GM18909 (cell line): Measurements from ENCODE around the gene LIFR.
"Not testable (repeated sequence)": the region's sequence is repeated elsewhere in the genome, so short reads cannot be mapped to it uniquely, and the experiment has no call there.

ENCODE experiments used
- ATAC-seq: cut with Tn5 transposase; IDR thresholded peaks from one replicate; pipeline ENCODE4 v1.9.1; 2021; ENCODE audit warnings: mild to moderate bottlenecking; ENCODE audit not compliant: unreplicated experiment, poor library complexity

The LIFR gene, protein sequence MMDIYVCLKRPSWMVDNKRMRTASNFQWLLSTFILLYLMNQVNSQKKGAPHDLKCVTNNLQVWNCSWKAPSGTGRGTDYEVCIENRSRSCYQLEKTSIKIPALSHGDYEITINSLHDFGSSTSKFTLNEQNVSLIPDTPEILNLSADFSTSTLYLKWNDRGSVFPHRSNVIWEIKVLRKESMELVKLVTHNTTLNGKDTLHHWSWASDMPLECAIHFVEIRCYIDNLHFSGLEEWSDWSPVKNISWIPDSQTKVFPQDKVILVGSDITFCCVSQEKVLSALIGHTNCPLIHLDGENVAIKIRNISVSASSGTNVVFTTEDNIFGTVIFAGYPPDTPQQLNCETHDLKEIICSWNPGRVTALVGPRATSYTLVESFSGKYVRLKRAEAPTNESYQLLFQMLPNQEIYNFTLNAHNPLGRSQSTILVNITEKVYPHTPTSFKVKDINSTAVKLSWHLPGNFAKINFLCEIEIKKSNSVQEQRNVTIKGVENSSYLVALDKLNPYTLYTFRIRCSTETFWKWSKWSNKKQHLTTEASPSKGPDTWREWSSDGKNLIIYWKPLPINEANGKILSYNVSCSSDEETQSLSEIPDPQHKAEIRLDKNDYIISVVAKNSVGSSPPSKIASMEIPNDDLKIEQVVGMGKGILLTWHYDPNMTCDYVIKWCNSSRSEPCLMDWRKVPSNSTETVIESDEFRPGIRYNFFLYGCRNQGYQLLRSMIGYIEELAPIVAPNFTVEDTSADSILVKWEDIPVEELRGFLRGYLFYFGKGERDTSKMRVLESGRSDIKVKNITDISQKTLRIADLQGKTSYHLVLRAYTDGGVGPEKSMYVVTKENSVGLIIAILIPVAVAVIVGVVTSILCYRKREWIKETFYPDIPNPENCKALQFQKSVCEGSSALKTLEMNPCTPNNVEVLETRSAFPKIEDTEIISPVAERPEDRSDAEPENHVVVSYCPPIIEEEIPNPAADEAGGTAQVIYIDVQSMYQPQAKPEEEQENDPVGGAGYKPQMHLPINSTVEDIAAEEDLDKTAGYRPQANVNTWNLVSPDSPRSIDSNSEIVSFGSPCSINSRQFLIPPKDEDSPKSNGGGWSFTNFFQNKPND

GRCh38 chr5:38556599-38557307 lies at the start of gene LIFR:
Gene LIFR (minus strand): TSS chr5:38556646. CDS start chr5:38530647, 25,999 bp downstream.
- peak; percentile 63 for ATAC-seq

DNA sequence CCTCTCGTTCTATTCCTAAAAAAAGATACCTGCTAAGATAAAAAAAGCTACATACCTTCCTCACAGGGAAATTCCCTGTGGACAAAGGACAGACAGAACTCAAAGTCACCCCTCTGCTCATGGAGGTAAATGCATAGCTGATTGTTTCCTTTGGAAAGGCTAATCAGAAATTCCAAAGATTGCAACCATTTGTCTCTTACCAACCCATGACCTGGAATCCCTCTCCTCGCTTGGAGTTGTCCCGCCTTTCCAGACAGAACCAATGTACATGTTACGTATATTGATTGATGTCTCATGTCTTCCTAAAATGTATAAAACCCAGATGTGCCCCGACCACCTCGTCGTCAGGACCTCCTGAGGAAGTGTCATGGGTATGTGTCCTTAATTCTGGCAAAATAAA lies 49.2 kb upstream of the LIFR start:
- ATAC-seq, result no peak

GRCh38 chr5:38603691-38604090 lies 47.2 kb upstream of the LIFR start:
- no peak for ATAC-seq

GRCh38 chr5:38602641-38603040 lies 46.2 kb upstream of the LIFR start:
- ATAC-seq, result no peak

DNA sequence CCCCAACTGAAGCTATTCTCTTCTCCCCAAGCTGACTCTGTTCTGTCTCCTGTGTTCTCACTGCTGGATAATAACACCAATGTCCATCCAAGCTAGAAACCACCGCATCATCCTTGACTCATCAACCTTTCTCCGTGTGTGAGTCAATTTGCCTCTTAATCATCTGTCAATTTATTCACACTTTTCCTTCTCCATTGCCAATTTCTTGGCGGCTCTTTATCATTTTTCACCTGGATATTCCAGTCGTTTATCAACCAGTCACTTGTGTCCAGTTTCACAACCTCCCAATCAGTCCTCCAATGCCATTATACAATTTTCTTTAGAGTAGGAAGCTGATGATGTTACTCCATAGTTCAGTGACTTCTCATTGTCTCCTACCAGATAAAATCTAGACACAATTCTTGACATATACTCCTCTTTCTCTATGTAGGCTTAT lies 45.4 kb upstream of the LIFR start:
- no peak for ATAC-seq

DNA sequence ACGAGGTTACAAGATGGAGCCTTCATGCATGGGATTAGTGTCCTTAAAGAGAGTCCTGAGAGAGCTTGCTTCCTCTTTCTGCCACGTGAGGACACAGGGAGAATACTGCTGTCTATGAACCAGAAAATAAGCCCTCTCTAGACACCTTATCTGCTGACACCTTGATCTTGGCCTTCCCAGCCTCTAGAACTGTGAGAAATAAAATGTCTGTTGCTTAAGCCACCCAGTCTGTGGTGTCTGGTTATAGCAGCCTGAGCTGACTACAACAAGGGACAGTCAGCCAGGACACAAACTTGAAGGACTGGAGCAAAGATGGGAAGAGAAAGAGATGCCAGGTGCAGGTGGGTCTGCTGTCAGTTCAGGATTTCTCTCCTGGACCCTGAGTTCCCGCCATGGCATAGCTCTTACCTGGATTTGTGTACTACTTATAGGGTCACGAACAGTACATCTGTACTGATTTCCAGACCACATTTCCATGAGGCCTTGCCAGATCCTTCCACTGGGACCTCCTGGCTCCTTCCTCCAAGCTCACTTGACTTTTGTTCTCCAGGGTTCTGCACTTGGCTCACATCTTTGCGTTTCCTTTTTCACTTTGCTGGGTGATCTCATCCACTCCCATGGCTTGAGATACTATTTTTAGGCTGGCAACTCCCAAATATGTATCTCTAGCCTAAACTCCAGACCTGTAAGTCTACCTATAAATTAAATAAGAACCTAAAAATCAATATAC lies 44.9 kb upstream of the LIFR start:
- no peak for ATAC-seq

GRCh38 chr5:38600329-38601045 lies 44.0 kb upstream of the LIFR start:
- no peak for ATAC-seq

GRCh38 chr5:38599751-38600150 lies 43.3 kb upstream of the LIFR start:
- ATAC-seq, result not testable (repeated sequence)

DNA sequence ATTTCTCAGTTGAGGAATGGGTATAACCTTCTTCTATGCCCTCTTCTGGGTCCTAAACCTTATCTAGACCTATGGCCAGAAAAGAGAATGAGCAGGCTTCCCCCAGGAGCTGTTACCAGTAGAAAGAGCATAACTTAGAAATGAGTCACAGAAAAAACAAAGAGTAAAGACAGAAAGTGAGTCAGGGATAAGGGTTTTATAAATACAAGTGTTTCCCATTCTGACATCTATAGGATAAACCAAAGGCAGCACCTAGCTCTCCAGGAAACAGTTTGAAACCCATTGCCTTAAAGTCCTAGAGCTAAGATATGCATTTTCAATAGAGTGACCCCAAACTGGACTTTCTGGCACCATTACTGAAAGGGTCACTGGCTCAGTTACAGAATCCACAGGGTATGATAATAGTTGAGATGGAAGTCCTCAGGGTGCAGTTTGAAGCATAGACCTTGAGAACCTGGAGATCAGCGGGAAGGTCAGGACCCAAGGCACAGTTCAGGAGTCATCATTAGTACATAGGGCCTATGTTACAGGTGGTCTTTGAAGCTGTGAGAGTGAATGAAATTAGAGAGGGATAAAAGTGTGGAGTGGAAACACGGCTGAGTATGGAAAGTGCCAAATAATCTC lies 42.7 kb upstream of the LIFR start:
- no peak for ATAC-seq

GRCh38 chr5:38598296-38598993 lies 42.0 kb upstream of the LIFR start:
- ATAC-seq, result no peak

- ATAC-seq, result no peak
Observed at GRCh38 chr5:38596981-38597380, 40.5 kb upstream of the LIFR start.

GRCh38 chr5:38595132-38595745 lies 38.8 kb upstream of the LIFR start:
- no peak for ATAC-seq

- ATAC-seq, result no peak
Observed at GRCh38 chr5:38593959-38594358, 37.5 kb upstream of the LIFR start.

- ATAC-seq, result no peak
Observed at GRCh38 chr5:38591523-38591849, 35.0 kb upstream of the LIFR start.

- ATAC-seq, result no peak
Observed at GRCh38 chr5:38590838-38591522, 34.5 kb upstream of the LIFR start.

- ATAC-seq, result no peak
Observed at GRCh38 chr5:38589629-38590028, 33.2 kb upstream of the LIFR start.

- no peak for ATAC-seq
Observed at GRCh38 chr5:38585816-38586215, 29.4 kb upstream of the LIFR start.
